Vagina (tissue), 2 donors: Measurements from ENCODE around the gene KCTD5. TPM values are rescaled to one million over a fixed set of nuclear protein-coding genes. Genes with fewer than 3 reads are reported as not detected.

ENCODE experiments used
- DNase-seq, 2 donors: peaks; one replicate each; pipeline ENCODE4 v3.0.0-alpha.2; 2017; ENCODE audit errors: extremely low spot score in 2 of 2
- H3K27ac ChIP-seq: fragments of 200-600 bp; sonication (generic); one replicate; pipeline ENCODE4 v1.5.1; 2019
- H3K27me3 ChIP-seq: fragments of 200-600 bp; sonication (generic); one replicate; pipeline ENCODE4 v1.5.1; 2019
- H3K36me3 ChIP-seq, 2 donors: fragments of 200-600 bp; sonication (generic); one replicate each; pipeline ENCODE4 v1.5.1; 2017 to 2019
- H3K4me1 ChIP-seq: fragments of 200-600 bp; sonication (generic); one replicate; pipeline ENCODE4 v1.5.1; 2019
- H3K4me3 ChIP-seq, 2 donors: fragments of 200-600 bp; sonication (generic); 1 replicate in 1 of 2; 2 replicates in 1 of 2; pipeline ENCODE4 v1.5.1; 2016 to 2019
- H3K9me3 ChIP-seq: fragments of 200-600 bp; sonication (generic); one replicate; pipeline ENCODE4 v1.5.1; 2019
- CTCF ChIP-seq, 3 experiments: fragments of 450-650 bp in 2 of 3; fragments of 200-600 bp in 1 of 3; sonication (generic) in 1 of 3; IDR thresholded peaks; one replicate each; pipeline ENCODE4 v1.5.1; 2017 to 2019; ENCODE audit warnings: antibody characterized with exemption in 3 of 3, mild to moderate bottlenecking in 2 of 3, moderate library complexity in 2 of 3
- POLR2A ChIP-seq, 2 donors: fragments of 450-650 bp; IDR thresholded peaks; one replicate each; pipeline ENCODE4 v1.6.1; 2017; ENCODE audit warnings: antibody characterized with exemption in 2 of 2, mild to moderate bottlenecking in 2 of 2, moderate library complexity in 2 of 2
- POLR2AphosphoS5 ChIP-seq, 2 donors: sonication (generic); formaldehyde crosslinking; IDR thresholded peaks; one replicate each; pipeline ENCODE4 v1.9.0; 2017; ENCODE audit warnings: antibody characterized with exemption in 2 of 2, mild to moderate bottlenecking in 2 of 2, low read depth in 1 of 2; ENCODE audit not compliant: insufficient read depth in 1 of 2
- intact Hi-C: fragments of 100-400 bp; cut with DNase I; formaldehyde crosslinking; loops from one replicate; pipeline ENCODE4 v1.15.1; 2023
- total RNA-seq: library from RNA; depleted of rRNA; stranded (reverse); fragments of >200 nt; gene quantifications from one replicate; pipeline ENCODE4 v1.2.3, GENCODE V29; 2016

KCTD5 gene
- total RNA-seq, 1 donor from 2014 or later, result 19.4 TPM

GRCh38 chr16:2743007-2743810 is 60.9 kb downstream of the KCTD5 start:
- no peak for DNase-seq

GRCh38 chr16:2744711-2745110 is 62.4 kb downstream of the KCTD5 start:
- TF ChIP-seq CTCF (IDR thresholded peaks at IDR 0.05), result no peak
- no peak for TF ChIP-seq POLR2A (IDR thresholded peaks at IDR 0.05)
- no peak for TF ChIP-seq POLR2AphosphoS5 (IDR thresholded peaks at IDR 0.05; ENCODE audit: insufficient read depth in 1 of 2, low read depth in 1 of 2)
- no peak for DNase-seq
- H3K36me3 ChIP-seq, result no peaks in the 10 kb centered on the region
- H3K27ac ChIP-seq, result no peak overlapping the region
- H3K27me3 ChIP-seq, result no peaks in the 10 kb centered on the region
- H3K4me1 ChIP-seq, result no peaks in the 10 kb centered on the region
- intact Hi-C loops, result no loop called here
- no peaks in the 10 kb centered on the region for H3K9me3 ChIP-seq
- H3K4me3 ChIP-seq, result no peak overlapping the region

More at GRCh38 chr16:2743007-2743810, 60.9 kb downstream of the KCTD5 start:
- Histone ChIP-seq H3K9me3 (no peaks in the 10 kb centered on the region), H3K27ac (no peak overlapping the region), H3K27me3 (no peaks in the 10 kb centered on the region), H3K4me3 (no peak overlapping the region), H3K36me3 (no peaks in the 10 kb centered on the region), H3K4me1 (no peaks in the 10 kb centered on the region)
- intact Hi-C loops, result no loop called here
- no peak for TF ChIP-seq CTCF (IDR thresholded peaks at IDR 0.05)
- TF ChIP-seq POLR2AphosphoS5 (IDR thresholded peaks at IDR 0.05; ENCODE audit: insufficient read depth in 1 of 2, low read depth in 1 of 2), result no peak
- TF ChIP-seq POLR2A (IDR thresholded peaks at IDR 0.05), result no peak

GRCh38 chr16:2745116-2745890 is 63.0 kb downstream of the KCTD5 start:
- Histone ChIP-seq H3K9me3 (no peaks in the 10 kb centered on the region), H3K27ac (no peak overlapping the region), H3K4me1 (no peaks in the 10 kb centered on the region), H3K36me3 (no peaks in the 10 kb centered on the region), H3K27me3 (no peaks in the 10 kb centered on the region), H3K4me3 (no peak overlapping the region)
- TF ChIP-seq POLR2AphosphoS5 (IDR thresholded peaks at IDR 0.05; ENCODE audit: insufficient read depth in 1 of 2, low read depth in 1 of 2), result no peak
- TF ChIP-seq POLR2A (IDR thresholded peaks at IDR 0.05), result no peak
- no peak for TF ChIP-seq CTCF (IDR thresholded peaks at IDR 0.05)
- DNase-seq, result no peak
- intact Hi-C loops, result no loop called here

GRCh38 chr16:2745961-2746360 is 63.6 kb downstream of the KCTD5 start:
- no peaks in the 10 kb centered on the region for H3K9me3 ChIP-seq
- no peaks in the 10 kb centered on the region for H3K36me3 ChIP-seq
- TF ChIP-seq POLR2AphosphoS5 (IDR thresholded peaks at IDR 0.05; ENCODE audit: insufficient read depth in 1 of 2, low read depth in 1 of 2) (no peak), POLR2A (IDR thresholded peaks at IDR 0.05) (no peak), CTCF (IDR thresholded peaks at IDR 0.05) (no peak)
- H3K4me3 ChIP-seq, result no peak overlapping the region
- H3K27ac ChIP-seq, result no peak overlapping the region
- H3K27me3 ChIP-seq, result no peaks in the 10 kb centered on the region
- DNase-seq, result no peak
- intact Hi-C loops, result no loop called here
- H3K4me1 ChIP-seq, result no peaks in the 10 kb centered on the region
